HepG2 (cell line): ENCODE data around the gene CALD1.

ENCODE experiments used
- CREB1 ChIP-seq, 2 experiments: fragments of 450-650 bp in 1 of 2; IDR thresholded peaks; 2 replicates each; pipeline ENCODE4 v1.6.1; 2016 to 2017; ENCODE audit warnings: control low read depth in 1 of 2, mild to moderate bottlenecking in 1 of 2, missing compliant biosample characterization in 1 of 2, missing genetic modification characterization in 1 of 2
- FOSL1 ChIP-seq: sonication (generic); formaldehyde crosslinking; IDR thresholded peaks from 2 replicates; pipeline ENCODE4 v1.9.0; 2021; ENCODE audit warnings: missing genetic modification reagents, borderline replicate concordance
- JUNB ChIP-seq: sonication (generic); formaldehyde crosslinking; IDR thresholded peaks from 2 replicates; pipeline ENCODE4 v1.8.0; 2022; ENCODE audit warnings: missing genetic modification reagents, mild to moderate bottlenecking, borderline replicate concordance
- RAD21 ChIP-seq: fragments of 450-650 bp; formaldehyde crosslinking; IDR thresholded peaks from 2 replicates; pipeline ENCODE4 v1.5.0; 2020; ENCODE audit warnings: mild to moderate bottlenecking
- REPIN1 ChIP-seq: sonication (generic); formaldehyde crosslinking; IDR thresholded peaks from 2 replicates; pipeline ENCODE4 v1.8.0; 2022; ENCODE audit warnings: missing genetic modification reagents, low read depth, mild to moderate bottlenecking, borderline replicate concordance
- ZNF121 ChIP-seq: sonication (generic); formaldehyde crosslinking; IDR thresholded peaks from 2 replicates; pipeline ENCODE4 v1.5.0; 2020; ENCODE audit warnings: mild to moderate bottlenecking, missing genetic modification reagents
- ZNF737 ChIP-seq: sonication (generic); formaldehyde crosslinking; IDR thresholded peaks from 2 replicates; pipeline ENCODE4 v1.5.0; 2020; ENCODE audit warnings: missing genetic modification reagents, mild to moderate bottlenecking, borderline replicate concordance
- TF ChIP-seq, protein P1 (sequence below): IDR thresholded peaks from 2 replicates; pipeline ENCODE4 v1.6.1; 2012; ENCODE audit warnings: low read length, improper control_type of control experiment
- TF ChIP-seq, protein P2 (sequence below): sonication (generic); formaldehyde crosslinking; IDR thresholded peaks from 2 replicates; pipeline ENCODE4 v1.5.0; 2020; ENCODE audit warnings: mild to moderate bottlenecking, missing genetic modification reagents, moderate library complexity

DNA sequence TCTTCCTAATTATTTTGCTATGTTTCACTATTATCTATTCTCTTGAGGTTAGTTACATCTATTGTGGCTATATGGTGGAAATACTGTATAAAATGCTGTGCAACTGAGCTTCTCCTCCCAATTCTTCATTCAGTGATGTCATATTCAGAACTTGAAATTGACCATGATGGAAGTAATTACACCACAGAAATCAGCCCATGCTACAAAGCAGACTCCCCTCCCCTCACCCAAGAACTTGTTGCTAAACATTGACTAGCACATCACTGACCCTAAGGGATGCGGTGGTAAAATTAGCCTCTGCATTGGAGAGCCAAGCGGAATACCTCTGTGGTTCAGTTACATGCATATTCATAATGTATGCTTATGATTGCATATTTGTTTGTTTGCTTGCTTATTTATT is 8.8 kb downstream of the CALD1 start:
- TF ChIP-seq, protein P1, sequence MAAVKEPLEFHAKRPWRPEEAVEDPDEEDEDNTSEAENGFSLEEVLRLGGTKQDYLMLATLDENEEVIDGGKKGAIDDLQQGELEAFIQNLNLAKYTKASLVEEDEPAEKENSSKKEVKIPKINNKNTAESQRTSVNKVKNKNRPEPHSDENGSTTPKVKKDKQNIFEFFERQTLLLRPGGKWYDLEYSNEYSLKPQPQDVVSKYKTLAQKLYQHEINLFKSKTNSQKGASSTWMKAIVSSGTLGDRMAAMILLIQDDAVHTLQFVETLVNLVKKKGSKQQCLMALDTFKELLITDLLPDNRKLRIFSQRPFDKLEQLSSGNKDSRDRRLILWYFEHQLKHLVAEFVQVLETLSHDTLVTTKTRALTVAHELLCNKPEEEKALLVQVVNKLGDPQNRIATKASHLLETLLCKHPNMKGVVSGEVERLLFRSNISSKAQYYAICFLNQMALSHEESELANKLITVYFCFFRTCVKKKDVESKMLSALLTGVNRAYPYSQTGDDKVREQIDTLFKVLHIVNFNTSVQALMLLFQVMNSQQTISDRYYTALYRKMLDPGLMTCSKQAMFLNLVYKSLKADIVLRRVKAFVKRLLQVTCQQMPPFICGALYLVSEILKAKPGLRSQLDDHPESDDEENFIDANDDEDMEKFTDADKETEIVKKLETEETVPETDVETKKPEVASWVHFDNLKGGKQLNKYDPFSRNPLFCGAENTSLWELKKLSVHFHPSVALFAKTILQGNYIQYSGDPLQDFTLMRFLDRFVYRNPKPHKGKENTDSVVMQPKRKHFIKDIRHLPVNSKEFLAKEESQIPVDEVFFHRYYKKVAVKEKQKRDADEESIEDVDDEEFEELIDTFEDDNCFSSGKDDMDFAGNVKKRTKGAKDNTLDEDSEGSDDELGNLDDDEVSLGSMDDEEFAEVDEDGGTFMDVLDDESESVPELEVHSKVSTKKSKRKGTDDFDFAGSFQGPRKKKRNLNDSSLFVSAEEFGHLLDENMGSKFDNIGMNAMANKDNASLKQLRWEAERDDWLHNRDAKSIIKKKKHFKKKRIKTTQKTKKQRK: no peak
- TF ChIP-seq CREB1 (IDR thresholded peaks at IDR 0.05) (no peak), CREB1 (CRISPR knock-in tag; IDR thresholded peaks at IDR 0.05) (no peak), REPIN1 (no peak), FOSL1 (no peak), JUNB (CRISPR knock-in tag) (no peak), ZNF737 (CRISPR knock-in tag) (no peak), RAD21 (CRISPR knock-in tag) (no peak), ZNF121 (CRISPR knock-in tag) (no peak)
- TF ChIP-seq, protein P2, sequence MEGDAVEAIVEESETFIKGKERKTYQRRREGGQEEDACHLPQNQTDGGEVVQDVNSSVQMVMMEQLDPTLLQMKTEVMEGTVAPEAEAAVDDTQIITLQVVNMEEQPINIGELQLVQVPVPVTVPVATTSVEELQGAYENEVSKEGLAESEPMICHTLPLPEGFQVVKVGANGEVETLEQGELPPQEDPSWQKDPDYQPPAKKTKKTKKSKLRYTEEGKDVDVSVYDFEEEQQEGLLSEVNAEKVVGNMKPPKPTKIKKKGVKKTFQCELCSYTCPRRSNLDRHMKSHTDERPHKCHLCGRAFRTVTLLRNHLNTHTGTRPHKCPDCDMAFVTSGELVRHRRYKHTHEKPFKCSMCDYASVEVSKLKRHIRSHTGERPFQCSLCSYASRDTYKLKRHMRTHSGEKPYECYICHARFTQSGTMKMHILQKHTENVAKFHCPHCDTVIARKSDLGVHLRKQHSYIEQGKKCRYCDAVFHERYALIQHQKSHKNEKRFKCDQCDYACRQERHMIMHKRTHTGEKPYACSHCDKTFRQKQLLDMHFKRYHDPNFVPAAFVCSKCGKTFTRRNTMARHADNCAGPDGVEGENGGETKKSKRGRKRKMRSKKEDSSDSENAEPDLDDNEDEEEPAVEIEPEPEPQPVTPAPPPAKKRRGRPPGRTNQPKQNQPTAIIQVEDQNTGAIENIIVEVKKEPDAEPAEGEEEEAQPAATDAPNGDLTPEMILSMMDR (CRISPR knock-in tag): no peak
